ENCODE results near the gene EPB41L5.
"Not testable (repeated sequence)": the region's sequence is repeated elsewhere in the genome, so short reads cannot be mapped to it uniquely, and the experiment has no call there.

The EPB41L5 gene

GRCh38 chr2:120148229-120148628 lies 135.4 kb downstream of the EPB41L5 start:
- no peak for DNase-seq

- DNase-seq = no peak
Measured at GRCh38 chr2:120148669-120149068, 135.8 kb downstream of the EPB41L5 start.

- DNase-seq = no peak
Measured at GRCh38 chr2:120149406-120149805, 136.5 kb downstream of the EPB41L5 start.

DNA sequence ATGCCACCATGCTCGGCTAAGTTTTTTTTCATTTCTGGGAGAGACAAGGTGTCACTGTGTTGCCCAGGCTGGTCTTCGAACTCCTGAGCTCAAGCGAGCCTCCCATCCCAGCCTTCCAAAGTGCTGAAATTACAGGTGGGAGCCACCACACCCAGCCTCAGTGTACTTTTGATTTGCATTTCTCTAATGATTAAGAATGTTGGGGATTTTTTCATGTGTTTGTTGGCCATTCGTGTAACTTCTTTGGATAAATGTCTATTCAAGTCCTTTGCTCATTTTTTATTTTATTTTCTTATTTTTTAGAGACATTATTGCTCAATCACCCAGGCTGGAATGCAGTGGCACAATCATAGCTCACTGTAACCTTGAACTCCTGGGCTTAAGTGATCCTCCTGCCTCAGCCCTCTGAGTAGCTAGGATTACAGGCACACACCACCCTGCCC lies 137.2 kb downstream of the EPB41L5 start:
- no peak for DNase-seq

DNA sequence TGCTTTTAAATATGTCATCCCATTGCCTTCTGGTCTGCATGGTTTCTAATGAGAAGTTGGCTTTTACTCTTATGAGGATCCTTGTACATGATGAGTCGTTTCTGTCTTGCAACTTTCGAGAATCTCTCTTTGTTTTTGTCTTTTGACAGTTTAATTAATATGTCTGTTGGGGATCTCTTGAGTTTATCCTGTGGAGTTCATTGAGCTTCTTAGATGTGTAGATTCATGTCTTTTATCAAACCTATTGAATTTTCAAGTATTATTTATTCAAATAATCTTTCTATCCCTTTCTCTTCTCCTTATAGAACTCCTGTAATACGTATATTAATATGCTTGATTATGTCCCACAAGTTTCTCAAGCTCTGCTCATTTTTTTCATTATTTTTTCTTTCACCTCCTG lies 142.4 kb downstream of the EPB41L5 start:
- DNase-seq = no peak

GRCh38 chr2:120158658-120159057 lies 145.8 kb downstream of the EPB41L5 start:
- DNase-seq = not testable (repeated sequence)

DNA sequence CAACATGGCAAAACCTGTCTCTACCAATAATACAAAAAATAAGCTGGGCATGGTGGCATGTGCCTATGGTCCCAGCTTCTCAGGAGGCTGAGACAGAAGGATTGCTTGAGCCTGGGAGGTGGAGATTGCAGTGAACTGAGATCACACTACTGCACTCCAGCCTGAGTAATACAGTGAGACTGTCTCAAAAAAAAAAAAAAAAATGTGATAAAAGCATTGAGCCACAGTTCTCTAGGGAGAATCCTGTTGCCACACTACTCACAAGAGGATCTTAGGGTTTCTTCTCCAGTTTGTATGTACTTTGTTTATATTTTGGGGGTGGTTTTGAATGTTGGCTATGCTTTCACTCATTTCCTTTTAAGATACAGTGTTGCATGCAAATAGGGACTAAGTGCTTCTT lies 148.3 kb downstream of the EPB41L5 start:
- DNase-seq = no peak

GRCh38 chr2:120162716-120163115 lies 149.8 kb downstream of the EPB41L5 start:
- DNase-seq = no peak

GRCh38 chr2:120167272-120167671 lies 154.4 kb downstream of the EPB41L5 start:
- DNase-seq = no peak

- DNase-seq = no peak
Measured at GRCh38 chr2:120169020-120169419, 156.1 kb downstream of the EPB41L5 start.

- peak; percentile 42 for DNase-seq
Measured at GRCh38 chr2:120174963-120175581, 162.2 kb downstream of the EPB41L5 start.

- peak; percentile 15 for DNase-seq
Measured at GRCh38 chr2:120176526-120176925, 163.6 kb downstream of the EPB41L5 start.

DNA sequence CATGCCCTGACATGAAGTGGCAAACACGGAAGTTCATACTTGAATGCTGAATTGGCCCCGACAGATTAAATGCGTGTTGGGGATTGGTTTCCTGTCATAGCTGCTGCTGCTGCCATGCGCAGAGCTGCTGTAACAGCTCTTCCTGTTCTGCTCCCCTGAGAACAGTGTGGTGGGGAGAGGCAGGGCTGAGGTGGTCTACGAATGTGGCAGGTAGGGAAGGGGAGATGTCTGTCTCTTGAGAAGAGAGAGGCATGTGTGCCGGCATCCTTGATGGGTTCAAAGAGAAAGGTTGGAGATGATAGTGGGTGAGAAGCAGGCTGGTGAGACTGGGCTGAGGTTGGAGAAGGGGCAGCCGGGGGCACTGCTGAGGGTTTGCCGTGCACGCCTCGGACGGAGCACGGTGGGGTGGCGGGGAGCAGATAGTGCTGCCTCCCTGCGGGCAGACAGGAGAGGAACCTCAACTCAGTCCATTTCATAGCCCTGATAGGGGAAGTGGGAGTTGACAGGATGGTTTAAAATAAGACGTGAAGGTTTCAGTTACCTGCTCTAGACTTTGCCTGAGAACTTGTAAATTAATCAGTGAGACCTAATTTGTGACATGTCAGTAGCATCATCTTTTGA lies 164.2 kb downstream of the EPB41L5 start:
- DNase-seq = peak; percentile 85

DNA sequence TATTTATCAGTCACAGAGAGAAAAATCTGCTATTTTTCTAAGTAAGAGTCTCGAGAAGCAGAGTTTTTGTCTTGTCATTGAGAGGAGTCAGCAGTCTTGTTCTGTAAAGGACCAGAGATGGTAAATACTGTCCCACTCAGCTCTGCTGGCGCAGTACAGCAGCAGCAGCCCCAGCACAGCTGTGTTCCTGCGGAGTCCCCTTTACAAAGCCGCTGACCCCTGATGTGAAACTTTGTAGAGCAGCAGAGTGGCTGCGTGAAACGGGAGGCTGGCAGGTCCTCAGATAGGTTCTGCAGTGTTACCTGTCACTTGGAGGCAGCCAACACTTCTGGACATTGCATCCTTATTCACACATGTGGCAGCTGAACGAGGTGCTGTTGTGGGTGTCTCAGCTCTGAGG lies 165.1 kb downstream of the EPB41L5 start:
- DNase-seq = no peak

GRCh38 chr2:120179396-120179795 lies 166.5 kb downstream of the EPB41L5 start:
- no peak for DNase-seq

- DNase-seq = no peak
Measured at GRCh38 chr2:120180066-120180465, 167.2 kb downstream of the EPB41L5 start.

DNA sequence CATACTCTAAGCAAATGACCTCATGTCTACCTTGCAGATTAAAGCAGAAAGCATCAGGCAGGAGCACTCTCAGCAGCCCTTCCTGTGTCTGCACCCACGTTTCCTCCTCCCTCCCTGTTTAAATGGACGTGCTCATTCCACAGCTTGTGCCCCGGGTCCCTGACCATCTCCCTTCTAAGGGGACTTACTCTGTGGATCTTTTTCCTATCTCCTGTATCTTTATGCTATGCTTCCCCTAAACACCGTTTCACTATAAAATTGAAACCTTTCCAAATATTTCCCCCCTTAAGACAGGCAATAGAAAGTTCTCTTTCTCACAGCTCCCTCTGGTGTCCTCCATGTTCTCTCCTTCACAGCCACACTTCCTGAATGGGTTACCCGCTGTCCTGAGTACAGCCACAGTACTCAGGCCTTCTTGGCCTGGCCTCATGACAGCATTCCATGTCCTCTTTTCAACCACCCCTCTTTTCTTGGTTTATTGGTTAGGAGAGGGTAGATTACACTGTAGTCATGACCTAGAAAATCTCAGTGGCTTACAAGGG lies 169.2 kb downstream of the EPB41L5 start:
- DNase-seq = peak; percentile 37

GRCh38 chr2:120189189-120189588 lies 176.3 kb downstream of the EPB41L5 start:
- DNase-seq = no peak

DNA sequence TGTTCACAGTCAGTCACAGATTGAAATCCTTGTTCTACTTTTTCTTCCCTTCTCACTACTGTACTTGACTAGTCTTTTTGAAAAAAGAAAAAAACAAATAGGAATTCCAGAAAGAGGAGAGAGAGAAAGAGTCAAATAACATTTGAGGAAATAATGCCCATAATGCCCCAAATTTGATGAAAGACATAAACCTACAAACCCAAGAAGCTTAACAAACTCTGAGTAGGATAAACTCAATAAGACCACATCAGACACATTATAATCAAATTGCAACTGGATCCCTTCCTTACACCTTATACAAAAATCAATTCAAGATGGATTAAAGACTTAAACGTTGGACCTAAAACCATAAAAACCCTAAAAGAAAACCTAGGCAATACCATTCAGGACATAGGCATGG lies 179.4 kb downstream of the EPB41L5 start:
- DNase-seq = no peak

DNA sequence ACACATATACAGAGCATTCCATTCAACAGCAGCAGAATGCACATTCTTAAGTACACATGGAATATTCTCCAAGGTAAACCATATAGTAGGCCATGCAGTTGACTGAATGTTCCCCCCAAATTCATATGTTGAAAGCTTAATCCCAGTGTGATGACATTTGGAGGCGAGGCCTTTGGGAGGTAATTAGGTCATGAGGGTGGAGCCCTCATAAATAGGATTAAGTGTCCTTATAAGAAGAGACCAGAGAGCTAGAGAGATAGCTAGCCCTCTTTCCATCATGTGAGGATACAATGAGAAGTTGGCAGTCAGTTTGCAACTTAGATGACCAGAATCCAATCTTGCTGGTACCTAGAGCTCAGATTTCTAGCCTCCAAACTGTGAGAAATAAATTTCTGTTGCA lies 182.7 kb downstream of the EPB41L5 start:
- DNase-seq = no peak

- not testable (repeated sequence) for DNase-seq
Measured at GRCh38 chr2:120199817-120200459, 187.1 kb downstream of the EPB41L5 start.

GRCh38 chr2:120203251-120204021 lies 190.6 kb downstream of the EPB41L5 start:
- DNase-seq = no peak

- DNase-seq = no peak
Measured at GRCh38 chr2:120204022-120204405, 191.1 kb downstream of the EPB41L5 start.
